HepG2 (cell line): ENCODE results near the gene RHOT2. TPM values are rescaled to one million over a fixed set of nuclear protein-coding genes. Genes with fewer than 3 reads are reported as not detected.

ENCODE experiments used
- FOXK1 ChIP-seq: sonication (generic); formaldehyde crosslinking; IDR thresholded peaks from 2 replicates; pipeline ENCODE4 v1.4.0; 2020; ENCODE audit warnings: low read depth, missing genetic modification reagents, borderline replicate concordance
- IKZF1 ChIP-seq: fragments of 450-650 bp; IDR thresholded peaks from 2 replicates; pipeline ENCODE4 v1.7.1; 2016
- KDM5B ChIP-seq: sonication (generic); formaldehyde crosslinking; IDR thresholded peaks from 2 replicates; pipeline ENCODE4 v1.4.0; 2020; ENCODE audit warnings: missing genetic modification reagents, mild to moderate bottlenecking, borderline replicate concordance
- MZF1 ChIP-seq: sonication (generic); formaldehyde crosslinking; IDR thresholded peaks from 2 replicates; pipeline ENCODE4 v1.8.1; 2023; ENCODE audit warnings: mild to moderate bottlenecking, missing genetic modification reagents, borderline replicate concordance
- ZBTB38 ChIP-seq: sonication (generic); formaldehyde crosslinking; IDR thresholded peaks from 2 replicates; pipeline ENCODE4 v1.5.1; 2020; ENCODE audit warnings: mild to moderate bottlenecking, missing genetic modification reagents
- ZNF180 ChIP-seq: sonication (generic); formaldehyde crosslinking; IDR thresholded peaks from 2 replicates; pipeline ENCODE4 v1.4.0; 2020; ENCODE audit warnings: low read depth, missing genetic modification reagents, borderline replicate concordance
- ZNF44 ChIP-seq: sonication (generic); formaldehyde crosslinking; IDR thresholded peaks from 2 replicates; pipeline ENCODE4 v1.5.1; 2020; ENCODE audit warnings: mild to moderate bottlenecking, missing genetic modification reagents
- ZNF496 ChIP-seq: sonication (generic); formaldehyde crosslinking; IDR thresholded peaks from 2 replicates; pipeline ENCODE4 v1.8.1; 2023; ENCODE audit warnings: mild to moderate bottlenecking, moderate library complexity, missing genetic modification reagents; ENCODE audit not compliant: insufficient replicate concordance
- ZNF558 ChIP-seq: sonication (generic); formaldehyde crosslinking; IDR thresholded peaks from 2 replicates; pipeline ENCODE4 v1.9.0; 2022; ENCODE audit warnings: mild to moderate bottlenecking, missing genetic modification reagents, borderline replicate concordance
- ZNF703 ChIP-seq: sonication (generic); formaldehyde crosslinking; IDR thresholded peaks from 2 replicates; pipeline ENCODE4 v1.5.1; 2020; ENCODE audit warnings: missing genetic modification reagents, mild to moderate bottlenecking, moderate library complexity, borderline replicate concordance
- ZNF768 ChIP-seq: sonication (generic); formaldehyde crosslinking; IDR thresholded peaks from 2 replicates; pipeline ENCODE4 v1.4.0; 2020; ENCODE audit warnings: missing genetic modification reagents
- polyA plus RNA-seq, 8 experiments: library from polyadenylated mRNA; depleted of rRNA in 3 of 8; stranded (reverse) in 7 of 8; unstranded in 1 of 8; fragments of >200 nt; fragmentation: Illumina TruSeq in 4 of 8; extraction: Trizol in 4 of 8; gene quantifications; 2 replicates each; pipeline versions ENCODE4 v1.2.1 to v1.2.3, GENCODE V29; 2011 to 2016; ENCODE audit warnings: low read depth in 4 of 8, missing spikeins in 1 of 8, mixed read lengths in 1 of 8; ENCODE audit not compliant: insufficient read depth in 1 of 8
- total RNA-seq, 5 experiments: library from RNA; depleted of rRNA; stranded (reverse); fragments of >200 nt; fragmentation: Illumina TruSeq; extraction: Trizol; gene quantifications; 2 replicates each; pipeline ENCODE4 v1.2.3, GENCODE V29; 2016; ENCODE audit warnings: low read depth in 1 of 5
- TF ChIP-seq, protein P1 (sequence below): sonication (generic); formaldehyde crosslinking; IDR thresholded peaks from 2 replicates; pipeline ENCODE4 v1.5.0; 2020; ENCODE audit warnings: mild to moderate bottlenecking, missing genetic modification reagents
- TF ChIP-seq, protein P2 (sequence below): sonication (generic); formaldehyde crosslinking; IDR thresholded peaks from 2 replicates; pipeline ENCODE4 v1.5.0; 2020; ENCODE audit warnings: missing genetic modification reagents, mild to moderate bottlenecking, borderline replicate concordance
- TF ChIP-seq, protein P3 (sequence below): sonication (generic); formaldehyde crosslinking; IDR thresholded peaks from 2 replicates; pipeline ENCODE4 v1.5.0; 2020; ENCODE audit warnings: missing genetic modification reagents
- TF ChIP-seq, protein P4 (sequence below): sonication (generic); formaldehyde crosslinking; IDR thresholded peaks from 2 replicates; pipeline ENCODE4 v1.5.0; 2020; ENCODE audit warnings: mild to moderate bottlenecking, missing genetic modification reagents
- TF ChIP-seq, protein P5 (sequence below): IDR thresholded peaks from 2 replicates; pipeline ENCODE4 v1.6.1; 2018; ENCODE audit warnings: missing genetic modification reagents
- TF ChIP-seq, protein P6 (sequence below): sonication (generic); formaldehyde crosslinking; IDR thresholded peaks from 2 replicates; pipeline ENCODE4 v1.8.1; 2023; ENCODE audit warnings: missing genetic modification reagents, mild to moderate bottlenecking, borderline replicate concordance
- TF ChIP-seq, protein P7 (sequence below): sonication (generic); formaldehyde crosslinking; IDR thresholded peaks from 2 replicates; pipeline ENCODE4 v1.9.0; 2022; ENCODE audit warnings: missing genetic modification reagents, mild to moderate bottlenecking, borderline replicate concordance

RHOT2 gene
- total and polyA plus RNA-seq, 2 of the 13 experiments (the other 11 are each of a cell fraction or from before 2014, with no cell fraction given): 63.6 to 76.9 TPM

DNA sequence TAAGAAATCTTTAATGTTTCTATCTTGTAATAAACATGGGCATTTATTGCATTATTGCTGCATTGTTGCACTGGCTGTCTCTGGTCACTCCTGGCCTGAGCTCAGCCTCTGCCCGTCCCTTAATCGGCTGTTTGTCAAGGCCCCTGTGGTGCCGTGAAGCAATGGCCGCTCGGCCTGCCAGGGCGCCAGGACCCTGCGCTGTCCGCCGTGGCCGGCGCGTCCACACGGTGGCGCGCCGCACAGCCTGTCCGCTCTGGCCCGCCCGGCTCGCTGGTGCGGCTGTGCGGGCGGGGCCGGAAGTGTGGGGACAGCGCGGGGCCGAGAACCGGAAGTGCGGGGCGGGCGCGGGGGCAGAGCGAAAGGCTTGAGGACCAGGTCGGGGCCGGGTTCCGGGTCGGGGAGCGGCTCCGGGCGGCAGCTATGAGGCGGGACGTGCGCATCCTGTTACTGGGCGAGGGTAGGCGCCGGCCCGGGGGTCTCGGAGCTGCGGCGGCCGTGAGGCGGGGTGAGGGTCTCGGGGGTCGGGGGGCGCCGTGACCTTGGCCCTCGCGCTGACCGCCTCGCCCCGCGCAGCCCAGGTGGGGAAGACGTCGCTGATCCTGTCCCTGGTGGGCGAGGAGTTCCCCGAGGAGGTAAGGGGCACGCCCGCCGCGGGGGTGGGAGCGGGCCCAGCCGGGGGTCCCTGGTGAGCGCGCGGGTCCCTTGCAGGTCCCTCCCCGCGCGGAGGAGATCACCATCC, at the start of gene RHOT2 (continued):
- TF ChIP-seq, protein P1, sequence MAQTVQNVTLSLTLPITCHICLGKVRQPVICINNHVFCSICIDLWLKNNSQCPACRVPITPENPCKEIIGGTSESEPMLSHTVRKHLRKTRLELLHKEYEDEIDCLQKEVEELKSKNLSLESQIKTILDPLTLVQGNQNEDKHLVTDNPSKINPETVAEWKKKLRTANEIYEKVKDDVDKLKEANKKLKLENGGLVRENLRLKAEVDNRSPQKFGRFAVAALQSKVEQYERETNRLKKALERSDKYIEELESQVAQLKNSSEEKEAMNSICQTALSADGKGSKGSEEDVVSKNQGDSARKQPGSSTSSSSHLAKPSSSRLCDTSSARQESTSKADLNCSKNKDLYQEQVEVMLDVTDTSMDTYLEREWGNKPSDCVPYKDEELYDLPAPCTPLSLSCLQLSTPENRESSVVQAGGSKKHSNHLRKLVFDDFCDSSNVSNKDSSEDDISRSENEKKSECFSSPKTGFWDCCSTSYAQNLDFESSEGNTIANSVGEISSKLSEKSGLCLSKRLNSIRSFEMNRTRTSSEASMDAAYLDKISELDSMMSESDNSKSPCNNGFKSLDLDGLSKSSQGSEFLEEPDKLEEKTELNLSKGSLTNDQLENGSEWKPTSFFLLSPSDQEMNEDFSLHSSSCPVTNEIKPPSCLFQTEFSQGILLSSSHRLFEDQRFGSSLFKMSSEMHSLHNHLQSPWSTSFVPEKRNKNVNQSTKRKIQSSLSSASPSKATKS (CRISPR knock-in tag): no peak; the same call in 1 of the 2 replicates
- TF ChIP-seq FOXK1 (CRISPR knock-in tag) (peak; percentile 59; the same call in 1 of the 2 replicates), ZNF703 (CRISPR knock-in tag) (no peak), MZF1 (no peak), ZBTB38 (peak; percentile 92), ZNF558 (CRISPR knock-in tag) (peak; percentile 9; the same call in 1 of the 2 replicates), ZNF496 (CRISPR knock-in tag) (no peak), ZNF768 (CRISPR knock-in tag) (peak; percentile 48; the same call in 1 of the 2 replicates), ZNF180 (CRISPR knock-in tag) (no peak), ZNF44 (no peak), IKZF1 (no peak), KDM5B (CRISPR knock-in tag) (peak; percentile 73; the same call in 1 of the 2 replicates)
- TF ChIP-seq, protein P2, sequence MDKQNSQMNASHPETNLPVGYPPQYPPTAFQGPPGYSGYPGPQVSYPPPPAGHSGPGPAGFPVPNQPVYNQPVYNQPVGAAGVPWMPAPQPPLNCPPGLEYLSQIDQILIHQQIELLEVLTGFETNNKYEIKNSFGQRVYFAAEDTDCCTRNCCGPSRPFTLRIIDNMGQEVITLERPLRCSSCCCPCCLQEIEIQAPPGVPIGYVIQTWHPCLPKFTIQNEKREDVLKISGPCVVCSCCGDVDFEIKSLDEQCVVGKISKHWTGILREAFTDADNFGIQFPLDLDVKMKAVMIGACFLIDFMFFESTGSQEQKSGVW (CRISPR knock-in tag): no peak
- TF ChIP-seq, protein P3, sequence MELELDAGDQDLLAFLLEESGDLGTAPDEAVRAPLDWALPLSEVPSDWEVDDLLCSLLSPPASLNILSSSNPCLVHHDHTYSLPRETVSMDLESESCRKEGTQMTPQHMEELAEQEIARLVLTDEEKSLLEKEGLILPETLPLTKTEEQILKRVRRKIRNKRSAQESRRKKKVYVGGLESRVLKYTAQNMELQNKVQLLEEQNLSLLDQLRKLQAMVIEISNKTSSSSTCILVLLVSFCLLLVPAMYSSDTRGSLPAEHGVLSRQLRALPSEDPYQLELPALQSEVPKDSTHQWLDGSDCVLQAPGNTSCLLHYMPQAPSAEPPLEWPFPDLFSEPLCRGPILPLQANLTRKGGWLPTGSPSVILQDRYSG: 0 out of 2 replicates have a peak, but pooled peaks have one; percentile 39
- TF ChIP-seq, protein P4, sequence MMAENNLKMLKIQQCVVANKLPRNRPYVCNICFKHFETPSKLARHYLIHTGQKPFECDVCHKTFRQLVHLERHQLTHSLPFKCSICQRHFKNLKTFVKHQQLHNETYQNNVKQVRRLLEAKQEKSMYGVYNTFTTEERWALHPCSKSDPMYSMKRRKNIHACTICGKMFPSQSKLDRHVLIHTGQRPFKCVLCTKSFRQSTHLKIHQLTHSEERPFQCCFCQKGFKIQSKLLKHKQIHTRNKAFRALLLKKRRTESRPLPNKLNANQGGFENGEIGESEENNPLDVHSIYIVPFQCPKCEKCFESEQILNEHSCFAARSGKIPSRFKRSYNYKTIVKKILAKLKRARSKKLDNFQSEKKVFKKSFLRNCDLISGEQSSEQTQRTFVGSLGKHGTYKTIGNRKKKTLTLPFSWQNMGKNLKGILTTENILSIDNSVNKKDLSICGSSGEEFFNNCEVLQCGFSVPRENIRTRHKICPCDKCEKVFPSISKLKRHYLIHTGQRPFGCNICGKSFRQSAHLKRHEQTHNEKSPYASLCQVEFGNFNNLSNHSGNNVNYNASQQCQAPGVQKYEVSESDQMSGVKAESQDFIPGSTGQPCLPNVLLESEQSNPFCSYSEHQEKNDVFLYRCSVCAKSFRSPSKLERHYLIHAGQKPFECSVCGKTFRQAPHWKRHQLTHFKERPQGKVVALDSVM (CRISPR knock-in tag): no peak; the same call in 1 of the 2 replicates
- TF ChIP-seq, protein P5, sequence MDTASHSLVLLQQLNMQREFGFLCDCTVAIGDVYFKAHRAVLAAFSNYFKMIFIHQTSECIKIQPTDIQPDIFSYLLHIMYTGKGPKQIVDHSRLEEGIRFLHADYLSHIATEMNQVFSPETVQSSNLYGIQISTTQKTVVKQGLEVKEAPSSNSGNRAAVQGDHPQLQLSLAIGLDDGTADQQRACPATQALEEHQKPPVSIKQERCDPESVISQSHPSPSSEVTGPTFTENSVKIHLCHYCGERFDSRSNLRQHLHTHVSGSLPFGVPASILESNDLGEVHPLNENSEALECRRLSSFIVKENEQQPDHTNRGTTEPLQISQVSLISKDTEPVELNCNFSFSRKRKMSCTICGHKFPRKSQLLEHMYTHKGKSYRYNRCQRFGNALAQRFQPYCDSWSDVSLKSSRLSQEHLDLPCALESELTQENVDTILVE: peak; percentile 87; the same call in 1 of the 2 replicates
- TF ChIP-seq, protein P6, sequence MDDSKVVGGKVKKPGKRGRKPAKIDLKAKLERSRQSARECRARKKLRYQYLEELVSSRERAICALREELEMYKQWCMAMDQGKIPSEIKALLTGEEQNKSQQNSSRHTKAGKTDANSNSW (CRISPR knock-in tag): 0 out of 2 replicates have a peak, but pooled peaks have one; percentile 49
- TF ChIP-seq, protein P7, sequence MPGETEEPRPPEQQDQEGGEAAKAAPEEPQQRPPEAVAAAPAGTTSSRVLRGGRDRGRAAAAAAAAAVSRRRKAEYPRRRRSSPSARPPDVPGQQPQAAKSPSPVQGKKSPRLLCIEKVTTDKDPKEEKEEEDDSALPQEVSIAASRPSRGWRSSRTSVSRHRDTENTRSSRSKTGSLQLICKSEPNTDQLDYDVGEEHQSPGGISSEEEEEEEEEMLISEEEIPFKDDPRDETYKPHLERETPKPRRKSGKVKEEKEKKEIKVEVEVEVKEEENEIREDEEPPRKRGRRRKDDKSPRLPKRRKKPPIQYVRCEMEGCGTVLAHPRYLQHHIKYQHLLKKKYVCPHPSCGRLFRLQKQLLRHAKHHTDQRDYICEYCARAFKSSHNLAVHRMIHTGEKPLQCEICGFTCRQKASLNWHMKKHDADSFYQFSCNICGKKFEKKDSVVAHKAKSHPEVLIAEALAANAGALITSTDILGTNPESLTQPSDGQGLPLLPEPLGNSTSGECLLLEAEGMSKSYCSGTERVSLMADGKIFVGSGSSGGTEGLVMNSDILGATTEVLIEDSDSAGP (CRISPR knock-in tag): peak; percentile 81
